Fibroblast of skin of right biceps (primary cell): ENCODE results near the gene NFATC2.

Experiments used
- DNase-seq: peaks from one replicate; pipeline ENCODE4 v3.0.0-alpha.2; 2013

Gene NFATC2

DNA sequence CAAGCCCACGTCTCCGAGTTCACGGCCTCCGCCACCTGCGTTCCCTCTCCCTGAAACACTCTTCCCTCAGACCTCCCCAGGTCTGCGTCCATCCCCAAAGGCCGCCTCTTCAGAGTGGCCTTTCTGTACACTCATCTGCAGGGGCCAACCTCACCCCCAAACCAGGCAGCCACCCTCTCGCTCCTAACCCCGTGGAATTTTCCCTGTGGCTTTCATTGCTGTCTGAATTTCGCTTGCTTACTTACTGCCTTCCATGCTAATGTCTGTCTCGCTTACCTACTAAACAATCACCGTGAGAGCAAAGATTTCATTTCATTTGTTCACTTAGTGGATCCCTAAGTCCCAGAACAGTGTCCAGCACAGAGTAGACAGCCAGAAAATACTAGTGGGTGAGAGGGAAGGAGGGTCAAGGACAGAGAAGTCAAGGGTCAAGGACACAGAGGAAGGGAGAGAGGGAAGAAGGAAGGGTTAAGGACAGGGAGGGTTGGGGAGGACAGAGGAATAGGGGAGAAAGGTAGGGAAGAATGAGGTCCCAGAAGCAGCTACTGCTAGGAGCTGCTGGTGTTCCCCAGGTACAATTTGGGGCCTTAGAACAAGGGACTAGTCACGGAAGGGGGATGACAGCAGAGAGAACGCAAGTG, 114.7 kb downstream of the NFATC2 start:
- no peak for DNase-seq

DNA sequence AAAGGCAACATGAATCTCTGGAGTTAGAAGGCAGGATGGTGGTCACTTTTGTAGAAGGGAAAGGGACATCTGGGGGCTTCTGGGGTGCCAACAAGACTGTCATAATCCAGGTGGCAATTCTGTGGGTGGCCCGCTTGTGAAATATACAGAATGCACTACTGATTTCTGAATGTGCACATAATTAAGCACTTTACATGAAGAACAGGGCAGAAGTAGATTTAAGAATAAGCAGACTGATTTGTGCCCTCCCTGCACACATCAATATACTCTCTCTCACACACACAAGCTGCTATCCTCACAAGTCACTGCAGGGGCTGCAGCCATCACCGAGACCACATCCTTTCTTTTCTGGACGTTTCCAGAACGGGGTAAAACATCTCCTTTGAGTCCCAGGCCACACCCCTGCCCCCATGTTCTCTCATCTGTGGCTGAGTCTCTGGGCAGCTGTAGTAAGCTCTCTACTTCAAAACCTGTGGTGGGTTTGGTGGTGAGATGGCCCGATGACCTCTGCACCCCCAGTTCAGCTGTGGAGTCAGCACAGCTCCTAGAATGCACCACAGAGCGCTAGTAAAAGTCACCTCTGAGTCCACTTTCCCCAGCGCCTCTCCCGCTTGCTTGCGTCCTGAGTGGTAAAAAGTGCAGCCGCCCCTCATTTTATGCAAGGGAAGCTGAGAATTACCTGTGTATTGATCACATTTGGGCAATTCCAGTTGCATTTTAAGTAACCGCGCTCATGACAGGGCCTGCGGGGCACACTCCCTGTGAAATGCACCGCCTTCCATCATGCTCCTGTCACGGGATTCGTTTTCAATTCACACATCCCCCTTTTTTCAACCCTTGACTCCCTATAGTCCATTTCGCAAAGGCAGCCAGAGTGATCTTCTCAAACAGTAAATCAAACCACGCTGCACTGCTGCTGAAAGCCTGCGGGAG, 115.5 kb downstream of the NFATC2 start:
- no peak for DNase-seq

DNA sequence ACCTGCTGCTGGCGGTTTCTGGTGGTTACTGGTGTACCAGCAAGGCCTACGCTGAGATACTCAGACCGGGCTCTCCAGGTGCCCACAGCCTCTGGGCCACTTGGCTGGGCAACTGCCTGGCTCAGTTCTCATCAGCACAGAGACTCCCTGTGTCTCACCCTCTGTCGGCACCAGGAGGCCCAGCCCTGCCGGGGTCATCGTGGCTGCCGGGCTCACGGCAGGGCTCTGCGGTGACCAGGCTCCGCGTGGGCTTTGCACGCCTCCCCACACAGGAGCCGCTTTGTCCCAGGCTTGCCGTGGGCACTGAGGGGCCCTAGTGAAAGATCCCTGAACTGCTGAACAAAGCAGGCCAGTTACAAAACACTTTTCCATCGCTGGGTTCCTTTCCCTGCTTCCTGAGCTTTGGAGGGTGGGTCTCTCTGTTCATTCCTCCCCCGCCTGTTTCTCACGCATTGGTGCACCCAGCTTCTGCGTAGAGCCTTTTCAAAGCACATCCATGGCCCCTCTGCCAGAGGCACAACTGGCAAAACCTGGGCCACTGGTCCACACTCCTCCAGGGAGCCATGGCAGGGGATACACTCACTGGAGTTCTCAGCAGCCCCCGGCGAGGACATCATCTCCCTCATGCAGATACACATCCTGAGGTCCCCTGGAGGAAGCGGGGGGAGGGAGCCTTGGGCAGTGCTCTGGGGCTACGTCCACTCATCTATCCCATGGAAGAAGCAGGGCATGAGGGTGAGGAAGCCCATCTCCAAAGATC, 117.0 kb downstream of the NFATC2 start:
- no peak for DNase-seq

DNA sequence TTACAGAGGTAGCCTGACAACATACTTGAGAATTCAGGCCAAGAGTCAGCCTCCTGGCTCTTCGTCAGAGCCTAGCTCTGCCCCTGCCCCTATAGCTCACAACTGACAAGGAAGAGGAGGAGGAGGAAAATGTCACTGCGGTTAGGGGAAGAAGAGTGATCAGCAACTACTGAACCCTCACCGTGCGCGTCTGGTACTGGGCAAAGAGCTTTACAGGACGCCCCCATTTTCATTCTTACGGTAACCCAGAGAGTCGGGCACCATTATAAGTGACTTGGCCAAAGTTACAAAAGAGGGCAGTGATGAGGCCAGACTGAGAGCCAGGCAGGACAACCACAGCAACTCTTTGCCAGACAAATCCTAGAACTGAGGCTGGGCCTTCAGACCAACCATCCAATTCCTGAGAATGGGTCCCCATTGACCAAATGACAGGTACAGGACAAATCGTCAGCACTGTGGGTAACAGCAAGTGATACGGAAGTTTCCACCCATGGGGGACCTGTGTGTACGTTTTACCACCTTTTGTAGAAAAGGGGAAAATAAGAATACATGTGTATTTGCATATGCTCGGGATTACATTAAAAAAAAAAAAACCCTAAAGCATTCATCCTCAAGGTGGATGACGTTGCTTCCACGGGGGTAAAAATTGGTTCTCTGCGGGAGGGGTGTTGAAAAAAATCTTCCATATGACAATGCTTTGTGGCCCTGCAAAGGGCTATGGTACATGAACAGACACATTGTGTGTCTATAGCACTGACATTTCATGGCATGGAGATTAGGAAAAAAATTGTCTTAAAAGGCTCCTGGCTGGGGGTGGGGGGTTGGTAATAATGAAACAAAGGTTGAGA, 118.0 kb downstream of the NFATC2 start:
- DNase-seq: no peak

DNA sequence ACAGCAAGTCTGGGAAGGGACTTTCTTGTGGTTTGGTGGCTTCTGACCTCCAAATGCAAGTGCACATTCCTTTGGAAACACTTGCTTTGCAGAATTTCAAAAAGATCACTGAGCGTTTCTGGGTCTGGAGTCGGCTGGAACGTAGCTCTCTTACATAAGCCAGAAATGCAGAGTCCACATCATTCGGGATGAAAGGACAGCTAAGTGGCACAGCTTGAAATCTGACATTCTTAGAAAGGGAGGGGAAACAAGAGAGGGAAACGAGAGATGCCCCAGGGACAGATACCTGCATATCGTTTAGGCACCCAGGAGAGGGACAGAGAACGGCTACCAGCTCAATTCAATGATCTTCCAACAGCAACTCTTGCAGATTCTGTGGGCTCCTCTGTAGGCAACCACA, 118.7 kb downstream of the NFATC2 start:
- no peak for DNase-seq

DNA sequence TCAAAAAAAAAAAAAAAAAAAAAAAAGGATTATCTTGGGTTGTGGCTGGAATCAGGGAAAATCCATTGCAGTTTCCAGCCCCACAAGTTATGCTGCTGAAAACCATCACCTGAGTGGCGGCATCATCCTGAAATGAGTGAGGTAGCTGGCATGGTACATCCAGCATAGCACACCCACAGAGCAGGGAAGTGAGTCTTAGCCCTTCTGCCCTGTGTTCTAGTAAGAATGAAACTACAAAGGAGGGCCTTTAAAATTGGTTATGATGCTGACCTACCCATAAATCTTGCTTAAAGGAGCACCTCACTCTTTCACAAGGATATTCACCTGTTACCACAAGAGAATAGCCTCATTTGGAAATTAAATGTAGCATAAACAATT, 119.2 kb downstream of the NFATC2 start:
- DNase-seq: no peak

DNA sequence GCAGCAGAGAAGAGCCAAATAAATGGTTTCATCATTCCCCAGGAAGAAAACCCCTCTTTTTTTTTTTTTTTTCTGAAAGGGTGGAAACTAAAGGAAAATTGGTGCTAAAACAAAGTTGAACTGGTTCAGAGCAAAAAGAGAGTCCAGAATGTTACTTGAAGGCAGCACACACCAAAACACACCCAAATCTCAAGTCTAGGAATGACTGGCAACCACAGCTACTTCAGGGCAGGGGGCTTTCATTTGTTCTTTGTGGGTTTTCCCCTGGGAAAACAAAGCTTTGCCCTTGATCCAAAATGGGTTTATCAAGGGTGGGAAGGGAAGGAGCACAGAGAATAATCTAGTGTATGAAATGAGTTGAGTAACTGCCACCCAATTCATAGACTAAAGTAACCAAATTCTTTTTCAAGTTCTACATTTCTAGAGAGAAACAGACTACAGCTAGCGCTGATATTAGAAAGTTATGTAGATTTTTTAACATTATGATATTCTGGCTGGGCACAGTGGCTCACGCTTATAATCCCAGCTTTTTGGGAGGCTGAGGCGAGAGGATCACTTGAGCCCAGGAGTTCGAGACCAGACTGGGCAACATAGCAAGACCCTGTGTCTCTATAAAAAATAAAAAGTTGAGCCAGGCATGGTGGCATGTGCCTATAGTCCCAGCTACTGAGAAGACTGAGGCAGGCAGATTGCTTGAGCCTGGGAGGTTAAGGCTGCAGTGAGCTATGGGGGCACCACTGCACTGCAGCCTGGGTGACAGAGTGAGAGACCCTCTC, 119.8 kb downstream of the NFATC2 start:
- DNase-seq: no peak

DNA sequence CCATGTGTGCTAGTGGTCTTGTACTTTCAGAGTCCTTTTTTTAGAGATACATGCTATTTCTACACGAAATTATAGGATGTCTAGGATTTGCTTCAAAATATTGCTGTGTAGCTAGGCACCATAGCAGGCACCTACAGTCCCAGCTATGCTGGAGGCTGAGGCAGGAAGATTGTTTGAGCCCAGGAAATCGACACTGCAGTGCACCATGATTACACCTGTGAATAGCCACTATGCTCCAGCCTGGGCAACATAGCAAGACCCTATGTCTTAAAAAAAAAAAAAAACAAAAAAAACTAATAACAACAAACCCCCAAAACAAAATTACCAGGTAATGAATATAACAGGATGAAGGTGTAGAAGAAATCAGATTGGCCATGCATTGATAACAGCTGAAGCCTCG, 121.7 kb downstream of the NFATC2 start:
- no peak for DNase-seq

DNA sequence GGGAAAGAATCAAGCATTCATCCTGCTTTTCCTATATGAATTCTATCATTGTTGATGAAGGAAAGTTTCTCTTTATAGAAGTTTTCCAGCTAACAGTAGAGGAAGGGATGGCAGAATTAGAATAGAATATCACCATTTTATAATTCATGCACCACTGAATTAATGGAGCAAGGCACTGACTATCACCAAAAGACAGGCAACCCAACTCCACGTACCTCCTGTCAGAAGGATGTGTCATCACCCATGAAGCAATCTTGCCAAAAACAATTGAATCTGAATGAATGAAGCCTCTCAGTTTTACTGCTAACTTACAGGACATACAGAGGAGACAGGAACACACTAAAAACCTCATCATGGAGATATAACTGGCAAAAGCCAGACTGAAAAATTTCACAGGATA, 122.4 kb downstream of the NFATC2 start:
- peak; percentile 63 for DNase-seq

DNA sequence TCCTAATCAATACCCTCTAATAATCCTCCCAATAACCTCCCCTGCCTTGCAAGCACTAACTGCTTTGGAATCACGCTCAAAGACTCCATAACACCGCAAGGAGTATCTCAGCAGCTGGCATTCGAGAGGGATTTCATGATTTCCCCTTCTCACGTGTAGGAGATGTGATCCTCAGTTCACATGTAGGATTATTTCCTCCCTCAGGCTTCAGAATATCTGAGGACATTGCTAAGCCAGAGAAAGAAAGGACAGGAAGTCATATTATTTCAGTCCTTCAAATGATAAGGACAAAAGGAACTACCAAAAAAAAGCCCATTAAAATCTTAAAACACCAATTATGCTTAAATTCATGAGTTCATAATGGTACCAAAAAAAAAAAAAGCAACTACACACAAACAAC, 122.9 kb downstream of the NFATC2 start:
- DNase-seq: no peak

DNA sequence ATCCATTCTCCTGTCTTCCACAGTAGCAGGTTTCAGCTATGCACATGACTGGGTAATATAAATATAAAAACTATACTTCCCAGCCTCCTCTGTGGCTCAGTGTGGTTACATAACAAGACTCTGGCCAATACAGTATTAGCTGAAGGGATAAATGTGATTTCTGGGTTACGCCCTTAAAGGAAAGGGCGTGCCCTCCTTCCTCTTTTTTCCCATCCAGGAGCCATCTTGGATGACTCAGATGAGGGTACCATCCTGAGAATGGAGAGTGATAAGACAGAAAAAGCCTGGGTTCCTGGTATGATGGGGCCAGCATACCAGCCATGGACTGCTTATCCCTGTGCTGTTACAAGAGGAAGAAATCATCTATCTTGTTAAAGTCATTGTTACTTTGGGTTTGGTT, 123.3 kb downstream of the NFATC2 start:
- no peak for DNase-seq

DNA sequence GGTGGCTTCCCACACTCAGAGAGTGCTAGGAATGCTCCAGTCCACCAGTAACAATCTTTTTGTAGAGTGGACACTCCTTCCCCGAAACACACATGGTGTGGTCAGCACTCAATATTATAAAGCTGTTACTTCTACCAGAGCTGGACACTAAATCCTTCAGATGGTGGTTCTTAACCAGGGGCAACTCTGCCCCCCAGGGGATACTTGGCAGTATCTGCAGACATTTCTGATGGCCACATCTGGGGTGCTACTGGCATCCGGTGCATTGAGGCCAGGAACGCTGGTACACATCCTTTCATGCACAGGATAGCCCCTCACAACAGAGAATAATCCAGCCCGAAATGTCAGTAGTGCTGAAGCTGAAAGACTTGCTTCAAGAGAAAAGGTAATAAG, 124.4 kb downstream of the NFATC2 start:
- no peak for DNase-seq

DNA sequence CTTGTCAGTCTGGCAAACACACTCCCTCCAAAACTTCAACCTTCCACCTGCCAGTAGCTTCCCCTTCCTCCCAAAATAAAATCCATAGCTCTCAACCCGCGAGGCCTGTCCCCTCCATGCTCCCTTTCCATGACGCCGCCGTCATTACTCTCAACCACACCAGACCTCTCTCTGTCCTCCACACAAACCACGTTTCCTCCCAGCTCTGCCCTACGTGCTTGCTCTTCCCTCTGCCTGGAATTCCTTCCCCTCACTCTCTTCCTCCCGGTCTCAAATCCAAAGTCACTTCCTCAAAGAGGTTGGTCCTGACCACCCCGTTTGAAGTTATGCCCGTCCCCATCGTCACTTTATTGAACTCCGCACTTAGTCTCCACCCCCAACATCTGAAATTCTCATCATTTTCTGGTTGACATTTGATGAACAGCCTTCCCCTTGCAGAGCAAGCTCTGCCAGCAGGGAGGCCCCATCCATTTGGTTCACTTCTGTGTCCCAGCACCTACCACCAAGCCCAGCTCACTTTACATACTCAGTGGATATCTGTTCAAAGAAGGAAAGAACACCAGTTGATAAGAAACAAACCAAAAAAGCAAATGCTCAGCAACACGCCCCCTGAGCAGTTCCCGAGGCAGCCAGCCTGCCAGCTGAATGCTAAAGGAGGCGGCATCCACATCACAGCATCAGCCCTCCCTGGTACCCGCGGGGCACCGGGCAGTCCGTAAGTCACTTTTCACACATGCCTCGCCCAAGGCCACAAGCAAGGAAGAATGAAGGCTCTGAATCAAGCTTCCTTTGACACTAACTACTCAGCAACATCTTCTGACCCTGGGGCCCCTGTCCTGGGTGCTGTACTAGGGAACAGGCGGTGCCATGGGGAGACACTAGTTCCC, 125.0 kb downstream of the NFATC2 start:
- DNase-seq: peak; percentile 20

DNA sequence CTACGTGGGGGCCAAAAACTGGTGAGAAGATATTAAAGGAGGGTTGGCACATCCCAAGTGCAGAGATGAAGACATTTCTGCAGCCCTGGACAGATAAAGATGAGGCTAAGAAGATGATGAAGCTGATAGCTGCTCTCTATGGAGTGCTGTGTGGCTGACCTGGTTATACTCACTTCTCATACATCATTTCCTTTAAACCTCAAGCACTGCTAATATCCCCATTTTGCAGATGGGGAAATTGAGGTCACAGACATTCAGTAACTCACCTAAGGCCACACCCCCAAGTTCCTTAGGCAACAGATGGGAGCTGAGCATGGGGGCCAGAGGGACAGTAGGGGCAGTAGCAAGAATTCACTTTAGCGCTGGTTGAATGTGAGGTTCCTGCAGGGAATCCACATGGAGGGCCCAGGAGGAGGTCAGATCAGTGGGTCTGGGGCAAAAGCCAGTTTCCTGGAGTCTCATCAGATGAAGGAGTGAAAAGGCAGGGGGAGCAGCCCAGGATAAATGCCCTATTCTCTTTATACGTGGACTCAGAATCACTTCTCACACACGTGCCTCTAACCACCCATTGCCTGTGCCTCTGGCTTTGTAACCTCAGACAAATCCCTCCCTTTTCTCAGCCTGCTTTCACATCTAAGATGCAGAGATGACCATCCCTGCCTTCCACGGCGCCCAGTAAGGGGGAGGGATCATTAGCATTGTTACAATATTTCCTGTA, 125.8 kb downstream of the NFATC2 start:
- DNase-seq: no peak

DNA sequence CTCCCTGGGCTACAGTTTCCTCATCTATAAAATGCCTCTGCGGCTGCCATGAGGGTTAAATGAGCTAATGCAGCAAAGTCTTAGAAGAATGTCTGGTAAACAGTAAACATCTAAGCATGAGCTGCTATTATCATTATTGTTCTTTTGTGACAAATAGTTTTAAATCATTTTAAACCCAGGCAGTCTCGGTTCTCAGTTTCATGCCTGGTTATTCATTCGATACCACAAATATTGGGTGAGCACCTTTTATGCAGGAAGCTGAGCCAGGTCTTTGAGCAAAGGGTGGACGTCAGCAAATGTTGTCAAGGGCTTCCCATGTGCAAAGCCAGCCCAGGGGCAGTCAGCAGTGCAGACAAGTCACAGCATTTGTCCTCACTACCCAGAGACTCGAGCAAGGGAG, 128.7 kb downstream of the NFATC2 start:
- DNase-seq: no peak

DNA sequence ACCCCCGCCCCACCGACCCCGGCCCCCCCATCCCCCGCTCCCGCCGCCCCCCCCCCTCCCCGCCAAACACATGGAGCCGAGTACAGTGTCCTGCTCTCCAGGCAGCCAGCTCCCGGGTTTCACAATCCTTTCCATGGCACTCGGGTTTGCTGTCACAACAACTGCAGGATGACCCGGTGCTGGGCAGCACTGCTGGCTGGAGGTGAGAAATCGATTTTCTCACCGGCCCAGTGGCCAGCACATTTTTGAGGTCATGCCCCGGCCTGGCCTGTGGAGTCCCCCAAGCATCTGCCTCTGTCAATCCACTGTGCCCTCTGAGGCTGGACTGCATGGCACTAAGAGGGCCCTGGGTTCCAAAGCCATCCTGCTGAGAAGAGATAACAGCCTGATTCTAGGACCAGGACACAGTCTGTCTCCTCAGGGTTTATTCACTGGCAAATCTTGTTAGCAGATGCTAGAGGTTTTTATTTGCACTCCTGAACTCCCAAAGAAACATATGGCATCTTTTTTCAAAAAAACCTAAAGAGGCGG, 129.5 kb downstream of the NFATC2 start:
- peak; percentile 41 for DNase-seq

DNA sequence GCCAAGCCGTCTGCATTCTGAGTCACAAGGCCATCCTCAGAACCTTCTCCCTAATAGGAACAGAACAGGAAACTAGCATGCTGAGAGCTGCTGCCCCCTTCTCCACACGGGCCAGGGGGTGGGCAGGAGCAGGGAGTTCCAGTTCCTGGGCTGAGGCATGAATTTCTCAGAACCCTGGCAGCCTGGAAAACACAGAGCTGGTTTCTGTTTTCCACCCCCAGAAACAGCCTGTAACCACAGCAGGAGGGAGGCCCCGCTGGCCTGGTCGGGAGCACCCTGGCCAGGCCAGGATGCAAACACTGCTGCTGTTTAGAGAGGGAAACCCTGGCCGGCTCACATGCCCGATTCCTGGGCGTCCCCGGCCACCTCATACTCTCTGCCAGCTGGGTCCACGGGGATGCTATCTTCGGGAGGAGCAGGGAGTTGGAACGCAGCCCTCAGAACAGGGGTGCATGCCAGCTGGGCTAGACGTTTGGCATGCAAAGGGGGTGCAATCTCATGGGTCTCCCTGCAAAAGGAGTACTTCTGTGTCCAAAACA, 130.1 kb downstream of the NFATC2 start:
- DNase-seq: peak; percentile 51

DNA sequence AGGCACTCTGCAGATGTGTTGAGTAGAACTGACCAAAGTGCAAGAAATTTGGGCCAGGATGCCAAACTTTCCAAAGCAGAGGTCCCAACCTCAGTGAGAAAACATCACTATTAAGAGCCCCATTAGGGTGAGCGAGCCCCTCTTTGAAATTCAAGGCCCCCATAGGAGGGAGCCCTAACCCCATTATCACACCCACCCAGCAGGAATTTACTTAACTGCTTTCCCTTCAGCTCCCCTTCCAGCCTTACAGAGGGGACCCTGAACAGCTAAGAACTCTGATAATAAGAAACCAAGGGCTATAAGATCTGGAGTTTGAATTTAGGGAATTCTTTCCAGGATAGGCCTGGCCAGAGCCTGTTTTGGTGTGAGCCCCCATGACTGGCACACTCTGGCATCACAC, 130.6 kb downstream of the NFATC2 start:
- DNase-seq: peak; percentile 31

DNA sequence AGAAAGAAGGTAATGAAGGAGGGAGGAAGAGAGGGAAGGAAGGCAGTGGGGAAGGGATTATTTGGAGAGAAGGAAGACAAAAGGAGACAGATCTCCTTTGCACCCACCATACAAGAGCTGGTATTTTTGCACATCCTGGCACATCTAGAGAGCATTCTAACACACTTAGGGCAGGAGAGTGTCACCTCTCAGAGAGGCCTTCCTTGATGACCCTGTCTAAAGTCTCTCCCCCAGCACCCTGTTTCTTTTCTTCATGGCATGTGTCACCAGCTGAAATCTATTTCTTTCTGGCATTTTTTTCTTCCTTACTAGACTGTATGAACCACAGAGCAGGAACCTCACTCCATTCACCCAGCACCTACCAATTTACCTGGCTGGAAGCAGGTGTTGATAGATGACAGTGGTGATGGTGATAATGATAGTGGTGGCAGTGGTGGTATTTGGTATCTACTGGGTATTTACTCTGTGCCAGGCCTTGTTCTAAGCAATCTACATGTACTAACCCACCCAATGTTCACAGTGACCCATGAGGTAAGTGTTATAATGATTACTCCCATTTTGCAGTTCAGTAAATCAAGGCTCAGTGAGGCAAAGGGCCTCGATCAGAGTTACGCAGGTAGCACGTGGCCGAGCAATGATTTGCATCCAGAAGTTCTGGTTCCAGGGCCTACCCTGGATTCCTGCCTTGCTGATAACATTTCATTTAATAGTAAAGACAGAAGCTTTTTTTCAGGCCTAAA, 131.8 kb downstream of the NFATC2 start:
- no peak for DNase-seq
